HG03280 (cell line): ENCODE data around the gene TOLLIP.
"Not testable (repeated sequence)": the region's sequence is repeated elsewhere in the genome, so short reads cannot be mapped to it uniquely, and the experiment has no call there.

Source experiments
- ATAC-seq: cut with Tn5 transposase; IDR thresholded peaks from one replicate; pipeline ENCODE4 v1.9.1; 2021; ENCODE audit warnings: mild to moderate bottlenecking, moderate library complexity; ENCODE audit not compliant: unreplicated experiment

Gene TOLLIP

GRCh38 chr11:1252371-1253102 is 56.9 kb downstream of the TOLLIP start:
- no peak for ATAC-seq

DNA sequence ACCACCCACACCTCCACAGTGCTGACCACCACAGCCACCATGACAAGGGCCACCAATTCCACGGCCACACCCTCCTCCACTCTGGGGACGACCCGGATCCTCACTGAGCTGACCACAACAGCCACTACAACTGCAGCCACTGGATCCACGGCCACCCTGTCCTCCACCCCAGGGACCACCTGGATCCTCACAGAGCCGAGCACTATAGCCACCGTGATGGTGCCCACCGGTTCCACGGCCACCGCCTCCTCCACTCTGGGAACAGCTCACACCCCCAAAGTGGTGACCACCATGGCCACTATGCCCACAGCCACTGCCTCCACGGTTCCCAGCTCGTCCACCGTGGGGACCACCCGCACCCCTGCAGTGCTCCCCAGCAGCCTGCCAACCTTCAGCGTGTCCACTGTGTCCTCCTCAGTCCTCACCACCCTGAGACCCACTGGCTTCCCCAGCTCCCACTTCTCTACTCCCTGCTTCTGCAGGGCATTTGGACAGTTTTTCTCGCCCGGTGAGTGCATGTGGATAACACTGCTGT is 58.1 kb downstream of the TOLLIP start:
- no peak for ATAC-seq

DNA sequence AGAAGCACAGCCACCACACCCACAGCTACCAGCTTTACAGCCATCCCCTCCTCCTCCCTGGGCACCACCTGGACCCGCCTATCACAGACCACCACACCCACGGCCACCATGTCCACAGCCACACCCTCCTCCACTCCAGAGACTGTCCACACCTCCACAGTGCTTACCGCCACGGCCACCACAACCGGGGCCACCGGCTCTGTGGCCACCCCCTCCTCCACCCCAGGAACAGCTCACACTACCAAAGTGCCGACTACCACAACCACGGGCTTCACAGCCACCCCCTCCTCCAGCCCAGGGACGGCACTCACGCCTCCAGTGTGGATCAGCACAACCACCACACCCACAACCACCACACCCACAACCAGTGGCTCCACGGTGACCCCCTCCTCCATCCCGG is 59.0 kb downstream of the TOLLIP start:
- ATAC-seq, result not testable (repeated sequence)

DNA sequence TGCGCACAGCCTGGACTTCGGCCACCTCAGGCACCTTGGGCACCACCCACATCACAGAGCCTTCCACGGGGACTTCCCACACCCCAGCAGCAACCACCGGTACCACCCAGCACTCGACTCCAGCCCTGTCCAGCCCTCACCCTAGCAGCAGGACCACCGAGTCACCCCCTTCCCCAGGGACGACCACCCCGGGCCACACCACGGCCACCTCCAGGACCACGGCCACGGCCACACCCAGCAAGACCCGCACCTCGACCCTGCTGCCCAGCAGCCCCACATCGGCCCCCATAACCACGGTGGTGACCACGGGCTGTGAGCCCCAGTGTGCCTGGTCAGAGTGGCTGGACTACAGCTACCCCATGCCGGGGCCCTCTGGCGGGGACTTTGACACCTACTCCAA is 60.5 kb downstream of the TOLLIP start:
- ATAC-seq, result not testable (repeated sequence)

- ATAC-seq, result not testable (repeated sequence)
Observed at GRCh38 chr11:1247026-1247425, 62.4 kb downstream of the TOLLIP start.

- not testable (repeated sequence) for ATAC-seq
Observed at GRCh38 chr11:1246301-1246700, 63.1 kb downstream of the TOLLIP start.

DNA sequence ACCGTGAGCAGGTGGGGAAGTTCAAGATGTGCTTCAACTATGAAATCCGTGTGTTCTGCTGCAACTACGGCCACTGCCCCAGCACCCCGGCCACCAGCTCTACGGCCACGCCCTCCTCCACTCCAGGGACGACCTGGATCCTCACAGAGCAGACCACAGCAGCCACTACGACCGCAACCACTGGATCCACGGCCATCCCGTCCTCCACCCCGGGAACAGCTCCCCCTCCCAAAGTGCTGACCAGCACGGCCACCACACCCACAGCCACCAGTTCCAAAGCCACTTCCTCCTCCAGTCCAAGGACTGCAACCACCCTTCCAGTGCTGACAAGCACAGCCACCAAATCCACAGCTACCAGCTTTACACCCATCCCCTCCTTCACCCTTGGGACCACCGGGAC is 63.7 kb downstream of the TOLLIP start:
- ATAC-seq, result not testable (repeated sequence)

GRCh38 chr11:1244557-1244956 is 64.9 kb downstream of the TOLLIP start:
- ATAC-seq, result not testable (repeated sequence)

GRCh38 chr11:1243521-1243920 is 65.9 kb downstream of the TOLLIP start:
- not testable (repeated sequence) for ATAC-seq

DNA sequence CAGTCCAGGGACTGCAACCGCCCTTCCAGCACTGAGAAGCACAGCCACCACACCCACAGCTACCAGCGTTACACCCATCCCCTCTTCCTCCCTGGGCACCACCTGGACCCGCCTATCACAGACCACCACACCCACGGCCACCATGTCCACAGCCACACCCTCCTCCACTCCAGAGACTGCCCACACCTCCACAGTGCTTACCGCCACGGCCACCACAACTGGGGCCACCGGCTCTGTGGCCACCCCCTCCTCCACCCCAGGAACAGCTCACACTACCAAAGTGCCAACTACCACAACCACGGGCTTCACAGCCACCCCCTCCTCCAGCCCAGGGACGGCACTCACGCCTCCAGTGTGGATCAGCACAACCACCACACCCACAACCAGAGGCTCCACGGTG is 66.7 kb downstream of the TOLLIP start:
- ATAC-seq, result not testable (repeated sequence)

GRCh38 chr11:1242289-1242688 is 67.1 kb downstream of the TOLLIP start:
- ATAC-seq, result no peak

- ATAC-seq, result no peak
Observed at GRCh38 chr11:1241706-1242105, 67.7 kb downstream of the TOLLIP start.

GRCh38 chr11:1240771-1241170 is 68.7 kb downstream of the TOLLIP start:
- ATAC-seq, result no peak

- no peak for ATAC-seq
Observed at GRCh38 chr11:1239596-1240205, 69.7 kb downstream of the TOLLIP start.

- no peak for ATAC-seq
Observed at GRCh38 chr11:1238767-1239595, 70.5 kb downstream of the TOLLIP start.

DNA sequence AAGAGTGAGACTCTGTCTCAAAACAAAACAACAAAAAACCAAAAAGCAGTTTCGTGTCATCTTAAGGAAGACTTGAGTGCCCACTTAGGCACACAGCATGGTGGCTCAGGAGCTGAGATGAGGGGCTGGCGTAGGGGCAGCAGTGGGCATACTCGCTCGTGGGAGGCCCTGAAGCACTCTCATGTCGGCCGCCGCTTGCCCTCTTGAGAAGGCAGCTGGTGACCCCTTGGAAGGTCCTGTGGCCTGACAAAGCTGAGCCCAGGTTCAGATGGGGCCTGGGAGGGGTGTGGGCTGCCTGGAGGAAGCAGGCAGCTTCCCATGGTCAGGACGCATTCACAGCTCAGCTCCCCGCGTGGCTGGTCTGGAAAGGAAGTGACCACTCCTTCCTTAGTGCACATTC is 71.6 kb downstream of the TOLLIP start:
- ATAC-seq, result no peak

GRCh38 chr11:1237128-1237580 is 72.3 kb downstream of the TOLLIP start:
- no peak for ATAC-seq

GRCh38 chr11:1236316-1237127 is 72.9 kb downstream of the TOLLIP start:
- ATAC-seq, result no peak

DNA sequence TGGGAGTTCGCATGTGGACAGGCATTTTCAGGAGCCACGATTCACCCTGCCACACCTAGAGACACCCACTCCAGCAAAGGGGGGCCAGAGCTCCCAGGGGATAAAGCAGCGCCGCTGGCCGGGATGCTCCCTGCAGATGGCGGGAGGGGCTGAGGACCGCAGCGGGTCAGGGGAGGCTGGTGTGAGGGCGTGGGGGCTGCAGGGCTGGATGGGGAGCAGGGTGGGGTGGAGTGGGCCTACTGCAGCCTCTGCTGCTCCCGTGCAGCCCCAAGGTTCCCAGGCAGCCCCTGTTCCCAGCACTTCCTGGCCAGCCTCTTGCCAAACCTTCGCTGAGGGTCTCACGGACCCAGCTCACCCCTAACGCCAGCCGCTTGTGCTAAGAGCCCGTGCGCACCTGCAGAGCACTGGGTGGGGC is 73.5 kb downstream of the TOLLIP start:
- ATAC-seq, result no peak

GRCh38 chr11:1235306-1235900 is 74.0 kb downstream of the TOLLIP start:
- no peak for ATAC-seq
